ENCODE measurements around the gene LANCL2.
"Not testable (repeated sequence)": the region's sequence is repeated elsewhere in the genome, so short reads cannot be mapped to it uniquely, and the experiment has no call there.

LANCL2 gene

GRCh38 chr7:55365205-55365674, at the start of gene LANCL2:
Gene LANCL2, plus strand, starts transcription at chr7:55365337. Its CDS starts 689 bp downstream, at chr7:55366026.
- peak; percentile 4 to 9 for DNase-seq (ENCODE audit: low read depth in 2 of 2)

- no peak for DNase-seq (ENCODE audit: low read depth in 2 of 2)
Measured at GRCh38 chr7:55325371-55325792, 39.8 kb upstream of the LANCL2 start.

- DNase-seq (ENCODE audit: low read depth in 2 of 2), result no peak
Measured at GRCh38 chr7:55326081-55326835, 38.9 kb upstream of the LANCL2 start.

- DNase-seq (ENCODE audit: low read depth in 2 of 2), result no peak
Measured at GRCh38 chr7:55326945-55327626, 38.1 kb upstream of the LANCL2 start.

GRCh38 chr7:55335151-55335550, 30.0 kb upstream of the LANCL2 start:
- no peak for DNase-seq (ENCODE audit: low read depth in 2 of 2)

- DNase-seq (ENCODE audit: low read depth in 2 of 2), result no peak
Measured at GRCh38 chr7:55335786-55336185, 29.4 kb upstream of the LANCL2 start.

GRCh38 chr7:55336540-55336939, 28.6 kb upstream of the LANCL2 start:
- DNase-seq (ENCODE audit: low read depth in 2 of 2), result no peak

- DNase-seq (ENCODE audit: low read depth in 2 of 2), result no peak
Measured at GRCh38 chr7:55339033-55340000, 25.8 kb upstream of the LANCL2 start.

GRCh38 chr7:55342216-55342871, 22.8 kb upstream of the LANCL2 start:
- DNase-seq (ENCODE audit: low read depth in 2 of 2), result no peak

- DNase-seq (ENCODE audit: low read depth in 2 of 2), result no peak
Measured at GRCh38 chr7:55343002-55343781, 21.9 kb upstream of the LANCL2 start.

- no peak for DNase-seq (ENCODE audit: low read depth in 2 of 2)
Measured at GRCh38 chr7:55343860-55344606, 21.1 kb upstream of the LANCL2 start.

GRCh38 chr7:55344840-55345239, 20.3 kb upstream of the LANCL2 start:
- no peak for DNase-seq (ENCODE audit: low read depth in 2 of 2)

GRCh38 chr7:55345292-55345691, 19.8 kb upstream of the LANCL2 start:
- no peak for DNase-seq (ENCODE audit: low read depth in 2 of 2)

GRCh38 chr7:55348502-55348901, 16.6 kb upstream of the LANCL2 start:
- no peak for DNase-seq (ENCODE audit: low read depth in 2 of 2)

GRCh38 chr7:55349121-55349520, 16.0 kb upstream of the LANCL2 start:
- DNase-seq (ENCODE audit: low read depth in 2 of 2), result no peak

- DNase-seq (ENCODE audit: low read depth in 2 of 2), result no peak
Measured at GRCh38 chr7:55350281-55350680, 14.9 kb upstream of the LANCL2 start.

- no peak for DNase-seq (ENCODE audit: low read depth in 2 of 2)
Measured at GRCh38 chr7:55351263-55351662, 13.9 kb upstream of the LANCL2 start.

GRCh38 chr7:55352947-55353273, 12.2 kb upstream of the LANCL2 start:
- DNase-seq (ENCODE audit: low read depth in 2 of 2), result not testable (repeated sequence)

- DNase-seq (ENCODE audit: low read depth in 2 of 2), result no peak
Measured at GRCh38 chr7:55360486-55360885, 4.7 kb upstream of the LANCL2 start.

- DNase-seq (ENCODE audit: low read depth in 2 of 2), result no peak
Measured at GRCh38 chr7:55361560-55361959, 3.6 kb upstream of the LANCL2 start.

Data from stimulated activated CD8-positive, alpha-beta memory T cell treated with anti-CD3 and anti-CD28 coated beads, Interleukin-7, amount 100 ng/mL, for 1 hour (primary cell).